HG02943 (cell line): ENCODE measurements around the gene CASP9.

Source experiments
- ATAC-seq: cut with Tn5 transposase; IDR thresholded peaks from one replicate; pipeline ENCODE4 v1.9.1; 2021; ENCODE audit warnings: mild to moderate bottlenecking, low read depth, moderate library complexity; ENCODE audit not compliant: unreplicated experiment

Gene CASP9

DNA sequence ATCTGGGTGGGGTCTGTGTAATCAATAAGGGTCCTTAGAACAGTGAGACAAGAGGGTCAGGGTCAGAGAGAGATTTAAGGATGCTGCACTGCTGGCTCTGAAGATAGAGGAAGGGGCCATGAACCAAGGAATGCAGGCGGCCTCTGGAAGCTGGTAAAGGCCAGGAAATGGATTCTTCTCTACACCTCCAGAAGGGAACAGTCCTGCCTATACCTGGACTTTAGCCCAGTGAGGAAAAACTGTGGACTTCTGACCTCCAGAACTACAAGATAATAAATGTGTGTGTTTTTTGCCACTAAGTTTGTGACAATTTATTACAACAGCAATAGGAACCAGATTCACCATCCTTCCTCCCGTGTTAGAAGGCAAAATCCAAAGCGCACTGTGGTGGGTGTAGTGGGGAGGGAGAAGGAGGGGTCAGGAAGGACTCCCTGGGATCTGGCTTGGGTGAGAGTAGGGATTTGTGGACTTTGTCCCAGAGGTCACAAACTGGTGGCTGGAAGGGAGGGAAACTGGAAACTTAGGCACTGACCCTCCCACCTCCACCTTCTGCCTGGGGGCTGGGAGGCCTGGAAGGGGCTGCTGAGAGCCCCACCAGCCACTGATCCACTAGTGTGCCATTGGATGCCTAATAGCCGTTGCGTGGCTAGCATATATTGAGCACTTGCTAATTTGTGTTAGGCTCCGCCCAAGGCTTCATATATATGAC, 72.8 kb downstream of the CASP9 start:
- no peak for ATAC-seq

DNA sequence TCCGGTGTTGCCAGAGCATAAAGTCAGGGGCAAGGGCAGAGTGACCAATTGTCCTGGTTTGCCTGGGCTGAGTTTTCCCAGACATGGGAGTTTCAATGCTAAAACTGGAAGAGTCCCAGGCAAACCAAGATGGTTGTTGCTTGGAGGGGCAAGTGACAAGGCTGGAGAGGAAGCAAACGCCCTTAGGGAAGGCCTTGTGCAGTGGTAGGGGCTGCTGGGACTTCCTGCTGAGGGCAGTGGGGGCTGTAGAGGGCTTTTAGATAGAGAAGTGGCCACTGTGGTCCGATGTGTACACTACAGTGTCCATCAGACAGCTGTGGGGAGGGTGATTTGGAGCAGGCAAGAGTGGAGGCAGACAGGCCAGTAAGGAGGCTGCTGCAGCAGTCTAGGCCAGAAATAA, 74.4 kb downstream of the CASP9 start:
- no peak for ATAC-seq

DNA sequence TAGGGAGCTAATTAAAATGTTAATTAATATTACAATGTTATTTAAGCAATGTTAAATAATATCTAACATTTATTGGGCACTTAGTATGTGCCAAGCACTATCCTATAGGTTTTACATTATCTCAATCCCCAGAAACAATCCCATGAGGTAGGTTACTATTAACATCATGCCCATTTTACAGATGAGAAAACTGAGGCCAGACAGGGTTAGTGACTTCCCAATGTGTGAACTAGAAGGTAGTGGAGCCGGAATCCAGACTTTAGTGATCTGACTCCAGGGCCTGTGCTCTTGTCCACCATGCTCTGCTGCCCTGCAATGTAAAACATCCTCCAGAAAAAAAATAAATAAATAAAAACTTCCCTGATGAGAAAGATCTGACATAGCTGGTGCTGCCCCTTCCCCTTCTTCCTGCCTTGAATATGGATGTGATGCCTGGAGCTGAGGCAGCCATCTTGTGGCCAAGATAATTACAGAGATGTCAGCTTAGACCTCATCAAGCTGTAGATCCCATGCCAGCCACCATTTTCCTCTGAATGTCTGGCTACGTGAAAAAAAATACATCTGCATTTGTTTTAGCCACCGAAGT, 75.0 kb downstream of the CASP9 start:
- no peak for ATAC-seq

- ATAC-seq: no peak
Observed at GRCh38 chr1:15446212-15446611, 77.8 kb downstream of the CASP9 start.

- no peak for ATAC-seq
Observed at GRCh38 chr1:15445390-15446122, 78.5 kb downstream of the CASP9 start.

- no peak for ATAC-seq
Observed at GRCh38 chr1:15444468-15445389, 79.3 kb downstream of the CASP9 start.

DNA sequence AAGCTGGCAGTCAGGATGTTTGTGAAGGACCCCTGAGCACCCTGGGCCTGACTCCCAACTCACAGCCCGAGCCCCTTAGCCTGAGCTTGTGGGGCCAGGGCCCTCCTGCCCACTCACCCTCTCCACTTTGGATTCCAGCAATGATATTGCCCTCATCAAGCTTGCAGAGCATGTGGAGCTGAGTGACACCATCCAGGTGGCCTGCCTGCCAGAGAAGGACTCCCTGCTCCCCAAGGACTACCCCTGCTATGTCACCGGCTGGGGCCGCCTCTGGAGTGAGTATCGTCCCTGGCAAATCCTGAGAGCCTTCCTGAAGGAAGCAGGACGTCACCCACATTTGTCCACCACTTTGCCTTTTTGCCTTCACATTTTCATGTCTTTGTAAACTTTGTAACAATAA, 80.7 kb downstream of the CASP9 start:
- ATAC-seq: no peak

- no peak for ATAC-seq
Observed at GRCh38 chr1:15442759-15443158, 81.3 kb downstream of the CASP9 start.

DNA sequence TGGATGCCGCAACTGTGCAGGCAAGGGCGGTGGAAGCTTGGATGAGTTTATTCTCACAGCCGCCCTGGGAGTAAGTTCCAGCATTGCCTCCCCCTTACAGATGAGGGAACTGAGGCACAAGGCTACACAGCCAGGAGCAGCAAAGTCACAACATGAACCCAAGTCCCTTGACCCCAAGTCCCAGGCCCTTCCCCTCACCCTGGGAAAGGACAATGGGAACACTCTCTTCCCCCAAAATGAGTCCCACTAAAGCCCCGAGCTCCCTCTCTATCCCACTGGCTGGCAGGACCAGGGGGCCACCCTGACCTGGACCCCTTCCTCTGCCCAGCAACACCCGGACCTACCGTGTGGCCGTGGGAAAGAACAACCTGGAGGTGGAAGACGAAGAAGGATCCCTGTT, 81.9 kb downstream of the CASP9 start:
- ATAC-seq: no peak
